ENCODE measurements around the gene ADISSP. TPM values are rescaled to one million over a fixed set of nuclear protein-coding genes. Genes with fewer than 3 reads are reported as not detected.

Gene ADISSP
- total and polyA plus RNA-seq, 2 donors (not counting 3 experiments of a cell fraction or from before 2014, with no cell fraction given) = 55.0 to 67.5 TPM

DNA sequence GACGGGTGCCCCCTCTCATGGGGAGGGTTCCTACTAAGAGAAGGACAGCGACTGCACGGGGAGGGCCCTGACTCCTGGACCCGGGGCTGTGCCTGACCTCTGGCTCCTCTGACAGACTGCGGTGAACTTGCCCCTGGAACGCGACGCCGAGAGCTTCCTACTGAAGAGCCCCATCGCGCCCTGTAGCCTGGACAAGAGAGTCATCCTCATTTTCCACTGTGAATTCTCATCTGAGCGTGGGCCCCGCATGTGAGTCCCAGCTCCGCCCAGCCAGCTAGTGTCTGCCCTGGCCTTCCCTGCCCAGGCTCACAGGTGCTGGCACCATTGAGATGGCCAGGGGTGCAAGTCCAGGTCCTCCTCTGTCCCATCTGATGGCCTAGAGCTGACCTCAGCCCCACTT lies 35.7 kb upstream of the ADISSP start:
- DNase-seq (ENCODE audit: low read depth, low spot score) (no peak), FAIRE-seq (no peak)
- no peak overlapping the region for H3K4me3 ChIP-seq (replicated peaks in 1 of 3; ENCODE audit: insufficient read depth in 1 of 3, low read depth in 1 of 3, low read length in 3 of 3)
- no peaks in the 10 kb centered on the region for H3K9me1 ChIP-seq (replicated peaks; ENCODE audit: control insufficient read depth, extremely low read depth, insufficient read depth, low read length)
- H3K9me3 ChIP-seq (replicated peaks; ENCODE audit: control insufficient read depth, insufficient read depth, low read length) = no peaks in the 10 kb centered on the region
- dilution Hi-C loops (cut with MboI; ENCODE audit: extremely low pct_ligation_motif_present, low sequenced_read_pairs) (no loop called here), intact Hi-C loops (cut with micrococcal nuclease) (no loop called here)
- CTCF ChIA-PET = interaction anchor here (0.6 kb wide), 1 partner anchor 18 kb away, joined by 3 read pairs; no protein-coding TSS in a partner anchor
- H3K4me2 ChIP-seq (ENCODE audit: insufficient read depth, low read length) = no peak overlapping the region
- POLR2A ChIA-PET = no interaction called here
- no peak overlapping the region for H3K27ac ChIP-seq (ENCODE audit: insufficient read depth, low read depth, low read length)
- H3K9ac ChIP-seq (replicated peaks; ENCODE audit: extremely low read depth, insufficient read depth, low read length) = no peak overlapping the region
- TF ChIP-seq, protein P1, sequence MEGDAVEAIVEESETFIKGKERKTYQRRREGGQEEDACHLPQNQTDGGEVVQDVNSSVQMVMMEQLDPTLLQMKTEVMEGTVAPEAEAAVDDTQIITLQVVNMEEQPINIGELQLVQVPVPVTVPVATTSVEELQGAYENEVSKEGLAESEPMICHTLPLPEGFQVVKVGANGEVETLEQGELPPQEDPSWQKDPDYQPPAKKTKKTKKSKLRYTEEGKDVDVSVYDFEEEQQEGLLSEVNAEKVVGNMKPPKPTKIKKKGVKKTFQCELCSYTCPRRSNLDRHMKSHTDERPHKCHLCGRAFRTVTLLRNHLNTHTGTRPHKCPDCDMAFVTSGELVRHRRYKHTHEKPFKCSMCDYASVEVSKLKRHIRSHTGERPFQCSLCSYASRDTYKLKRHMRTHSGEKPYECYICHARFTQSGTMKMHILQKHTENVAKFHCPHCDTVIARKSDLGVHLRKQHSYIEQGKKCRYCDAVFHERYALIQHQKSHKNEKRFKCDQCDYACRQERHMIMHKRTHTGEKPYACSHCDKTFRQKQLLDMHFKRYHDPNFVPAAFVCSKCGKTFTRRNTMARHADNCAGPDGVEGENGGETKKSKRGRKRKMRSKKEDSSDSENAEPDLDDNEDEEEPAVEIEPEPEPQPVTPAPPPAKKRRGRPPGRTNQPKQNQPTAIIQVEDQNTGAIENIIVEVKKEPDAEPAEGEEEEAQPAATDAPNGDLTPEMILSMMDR (IDR thresholded peaks at IDR 0.05; ENCODE audit: extremely low read depth in 1 of 2, insufficient read depth in 1 of 2, low read depth in 1 of 2, low read length in 2 of 2) = no peak
- TF ChIP-seq JUN (IDR thresholded peaks at IDR 0.05; ENCODE audit: borderline replicate concordance, insufficient read depth, insufficient read length, low read depth) (no peak), POLR2AphosphoS5 (IDR thresholded peaks at IDR 0.05; ENCODE audit: insufficient read depth, low read depth, low read length) (no peak), EZH2 (IDR thresholded peaks at IDR 0.05; ENCODE audit: borderline replicate concordance, low read depth, low read length, severe bottlenecking) (no peak), POLR2A (IDR thresholded peaks at IDR 0.05; ENCODE audit: low read depth, low read length) (no peak), FOS (IDR thresholded peaks at IDR 0.05; ENCODE audit: borderline replicate concordance, insufficient read depth, low read length) (no peak), MYC (IDR thresholded peaks at IDR 0.05; ENCODE audit: low read depth, low read length) (no peak), GATA2 (IDR thresholded peaks at IDR 0.05; ENCODE audit: insufficient read depth, insufficient read length, low read depth, low read length) (no peak)
- TF ChIP-seq, protein P2, sequence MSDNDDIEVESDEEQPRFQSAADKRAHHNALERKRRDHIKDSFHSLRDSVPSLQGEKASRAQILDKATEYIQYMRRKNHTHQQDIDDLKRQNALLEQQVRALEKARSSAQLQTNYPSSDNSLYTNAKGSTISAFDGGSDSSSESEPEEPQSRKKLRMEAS (IDR thresholded peaks at IDR 0.05; ENCODE audit: insufficient read depth, insufficient read length) = no peak
- peaks cover 20% of the 10 kb centered on the region for H3K4me1 ChIP-seq (ENCODE audit: control insufficient read depth, extremely low read depth, insufficient read depth, low read length)
- peaks cover 7% of the 10 kb centered on the region for H3K79me2 ChIP-seq (ENCODE audit: control insufficient read depth, insufficient read depth, low read length)
- no peaks in the 10 kb centered on the region for H3K27me3 ChIP-seq (ENCODE audit: control insufficient read depth in 2 of 2, insufficient read depth in 2 of 2, low read length in 2 of 2)
- H2AFZ ChIP-seq (ENCODE audit: low read depth, low read length) = no peak overlapping the region
- BruUV-seq (replicated peaks) = no TSS peak
- H4K20me1 ChIP-seq (replicated peaks; ENCODE audit: control insufficient read depth, extremely low read depth, insufficient read depth, low read length) = no peaks in the 10 kb centered on the region
- H3K36me3 ChIP-seq (ENCODE audit: control insufficient read depth in 2 of 2, extremely low read depth in 1 of 2, insufficient read depth in 2 of 2, low read length in 2 of 2) = peaks cover 0 to 26% of the 10 kb centered on the region in 2 experiments

All from endothelial cell of umbilical vein (primary cell).